Prostate gland (tissue), 2 donors: ENCODE measurements around the gene LOXHD1.

ENCODE experiments used
- CTCF ChIP-seq, 4 experiments: fragments of 200-600 bp in 2 of 4; fragments of 450-650 bp in 2 of 4; sonication (generic) in 2 of 4; IDR thresholded peaks; 1 replicate in 3 of 4; 2 replicates in 1 of 4; pipeline ENCODE4 v1.5.1; 2016 to 2019; ENCODE audit warnings: antibody characterized with exemption in 4 of 4, mild to moderate bottlenecking in 2 of 4, moderate library complexity in 2 of 4
- POLR2AphosphoS5 ChIP-seq: sonication (generic); formaldehyde crosslinking; IDR thresholded peaks from one replicate; pipeline ENCODE4 v1.6.1; 2017; ENCODE audit warnings: antibody characterized with exemption

DNA sequence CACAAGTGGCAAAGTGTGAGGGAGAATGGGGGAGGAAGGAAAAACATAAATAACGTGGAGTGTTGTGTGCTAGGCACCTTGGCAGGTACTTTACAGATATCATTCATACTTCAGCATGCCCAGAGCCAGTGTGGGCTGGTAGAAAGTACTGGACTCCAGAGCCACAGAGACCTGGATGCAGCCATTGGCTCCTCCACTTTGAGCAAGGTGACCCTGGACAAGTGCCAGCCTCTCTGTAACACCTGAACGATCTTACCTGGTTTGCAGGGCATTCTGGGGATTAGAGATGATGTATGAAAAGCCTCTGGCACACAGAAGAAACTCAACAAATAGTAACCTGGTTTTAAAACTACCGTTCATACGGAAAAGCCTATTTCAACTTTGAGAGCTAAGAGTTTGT, 6.3 kb downstream of the LOXHD1 start:
- TF ChIP-seq CTCF (IDR thresholded peaks at IDR 0.05), result no peak
- TF ChIP-seq POLR2AphosphoS5, result no peak
